ENCODE data around the gene SNX15. TPM values are rescaled to one million over a fixed set of nuclear protein-coding genes. Genes with fewer than 3 reads are reported as not detected.
"Not testable (repeated sequence)": the region's sequence is repeated elsewhere in the genome, so short reads cannot be mapped to it uniquely, and the experiment has no call there.

The SNX15 gene
- total RNA-seq, 1 donor from 2014 or later, result 10.7 TPM

DNA sequence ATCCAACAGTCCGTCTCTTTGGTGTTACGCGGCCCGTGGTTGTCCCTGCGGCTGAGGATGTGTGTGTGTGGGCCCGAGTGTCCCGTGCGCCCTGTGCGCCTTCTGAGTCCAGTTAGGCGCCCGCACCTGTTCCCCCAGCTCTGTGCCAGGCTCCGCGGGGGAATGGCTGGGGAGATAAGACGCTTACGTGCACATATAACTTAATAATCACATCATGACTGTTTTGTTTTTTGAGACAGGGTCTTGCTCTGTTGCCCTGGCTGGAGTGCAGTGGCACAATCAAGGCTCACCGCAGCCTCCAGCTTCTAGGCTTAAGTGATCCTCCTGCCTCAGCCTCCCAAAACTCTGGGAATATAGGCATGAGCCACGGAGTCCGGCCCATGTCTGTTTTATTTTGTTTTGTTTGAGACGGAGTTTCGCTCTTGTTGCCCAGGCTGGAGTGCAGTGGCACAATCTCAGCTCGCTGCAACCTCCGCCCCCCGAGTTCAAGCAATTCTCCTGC is 12.5 kb upstream of the SNX15 start:
- DNase-seq (ENCODE audit: low read depth in 2 of 2), result no peak

DNA sequence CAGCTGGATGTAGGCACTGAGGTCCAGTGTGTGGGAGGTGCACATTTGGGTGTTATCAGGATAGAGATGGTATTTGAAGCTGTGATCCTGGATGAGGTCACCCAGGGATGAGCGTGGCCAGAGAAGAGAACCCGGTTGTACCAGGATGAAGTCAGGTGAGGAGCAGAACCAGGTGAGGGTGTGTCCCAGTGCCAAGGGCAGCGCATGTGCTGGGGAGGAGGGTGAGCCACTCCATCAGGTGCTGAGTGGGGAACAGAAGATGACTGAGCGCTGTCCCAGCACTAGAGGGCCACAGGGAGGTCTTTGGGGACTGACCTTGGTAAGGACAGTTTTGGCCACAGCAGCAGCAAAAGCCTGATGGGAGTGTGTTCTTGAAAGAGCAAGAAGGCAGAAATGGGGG is 10.5 kb upstream of the SNX15 start:
- no peak for DNase-seq (ENCODE audit: low read depth in 2 of 2)

DNA sequence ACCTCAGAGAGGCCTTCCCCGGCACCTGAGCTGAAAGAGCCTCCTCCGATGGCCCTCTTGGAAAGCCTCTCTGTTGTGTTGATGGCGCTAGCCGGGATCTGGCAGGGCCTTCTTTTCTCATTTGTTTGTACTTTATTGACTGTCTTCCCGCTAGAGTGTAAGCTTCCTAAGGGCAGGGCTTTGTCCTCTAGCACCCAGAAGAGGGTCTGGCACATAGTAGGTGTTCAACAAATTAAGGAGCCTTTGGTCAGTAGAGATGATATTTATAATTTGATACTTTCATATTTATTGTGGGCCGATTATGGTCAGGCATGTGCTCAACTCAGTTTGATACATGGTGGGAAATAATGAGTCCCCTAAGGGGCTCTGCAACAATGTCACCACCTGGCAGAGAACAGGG is 9.3 kb upstream of the SNX15 start:
- no peak for DNase-seq (ENCODE audit: low read depth in 2 of 2)

DNA sequence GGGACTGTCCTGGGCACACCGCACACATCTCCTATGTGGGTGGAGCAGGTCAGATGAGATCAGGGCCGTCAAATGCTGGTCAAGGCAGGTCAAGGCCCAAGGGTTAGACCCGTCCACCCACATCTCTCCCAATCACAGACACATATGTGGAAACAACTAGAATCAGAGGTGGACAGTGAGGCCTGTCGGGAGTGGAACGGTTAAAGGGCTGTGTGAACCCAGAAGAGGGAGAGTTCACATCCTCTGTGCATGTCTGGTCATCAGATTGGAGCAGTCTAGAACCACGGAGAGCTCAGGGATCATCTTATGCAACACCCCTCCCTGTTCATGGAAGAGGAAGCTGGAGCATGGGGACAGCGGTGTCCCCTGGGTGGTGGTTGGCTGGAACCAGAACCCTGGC is 7.4 kb upstream of the SNX15 start:
- no peak for DNase-seq (ENCODE audit: low read depth in 2 of 2)

DNA sequence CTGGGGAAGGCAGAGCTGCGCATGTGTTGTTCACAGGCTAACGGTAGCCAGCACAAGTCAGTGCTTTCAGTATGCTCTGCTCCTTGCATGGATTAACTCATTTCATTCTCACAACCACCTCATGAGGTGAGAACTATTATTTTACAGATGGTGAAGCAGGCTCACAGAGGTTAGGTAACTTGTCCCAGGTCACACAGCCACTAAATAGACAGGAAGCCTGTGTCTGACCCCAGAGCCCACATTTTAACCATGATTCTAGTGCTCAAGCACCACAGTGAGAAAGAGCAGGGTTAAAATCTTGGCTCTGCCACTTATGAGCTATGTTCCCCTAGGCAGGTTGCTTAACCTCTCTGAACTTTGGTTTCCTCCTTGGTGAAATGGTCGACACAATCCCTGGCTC is 6.2 kb upstream of the SNX15 start:
- DNase-seq (ENCODE audit: low read depth in 2 of 2), result no peak

DNA sequence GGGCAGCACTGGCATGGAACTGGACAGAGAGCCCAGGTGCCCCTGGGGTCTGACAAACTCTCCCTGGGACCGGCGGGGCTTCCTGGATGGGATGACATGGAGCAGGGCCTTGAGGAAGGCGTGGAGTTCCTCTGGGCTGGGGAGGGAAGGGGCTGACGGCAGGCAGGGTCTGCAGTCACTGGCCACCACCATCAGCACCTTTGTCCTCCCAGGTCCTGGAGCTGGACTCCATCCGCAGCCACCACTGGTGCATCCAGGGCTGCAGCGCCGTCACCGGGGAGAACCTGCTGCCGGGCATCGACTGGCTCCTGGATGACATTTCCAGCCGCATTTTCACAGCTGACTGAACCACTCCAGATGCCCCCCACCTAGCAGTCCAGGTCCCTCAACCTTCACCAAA is 5.7 kb upstream of the SNX15 start:
- DNase-seq (ENCODE audit: low read depth in 2 of 2), result no peak

DNA sequence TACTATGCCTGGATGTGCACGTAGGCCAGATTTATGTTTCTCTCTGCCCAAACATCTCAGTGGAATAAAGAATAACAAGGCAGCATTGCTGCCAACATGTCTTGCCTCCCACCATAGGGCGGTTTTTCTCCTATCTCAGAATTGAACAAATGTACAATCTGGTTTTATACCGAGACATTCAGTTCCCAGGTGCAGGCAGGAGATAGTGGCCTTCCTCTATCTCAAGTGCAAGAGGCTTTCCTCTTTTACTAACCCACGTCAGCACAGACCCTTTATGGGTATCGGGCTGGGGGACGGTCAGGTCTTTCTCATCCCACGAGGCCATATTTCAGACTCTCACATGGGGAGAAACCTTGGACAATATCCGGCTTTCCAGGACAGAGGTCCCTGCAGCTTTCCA is 3.7 kb upstream of the SNX15 start:
- not testable (repeated sequence) for DNase-seq (ENCODE audit: low read depth in 2 of 2)

DNA sequence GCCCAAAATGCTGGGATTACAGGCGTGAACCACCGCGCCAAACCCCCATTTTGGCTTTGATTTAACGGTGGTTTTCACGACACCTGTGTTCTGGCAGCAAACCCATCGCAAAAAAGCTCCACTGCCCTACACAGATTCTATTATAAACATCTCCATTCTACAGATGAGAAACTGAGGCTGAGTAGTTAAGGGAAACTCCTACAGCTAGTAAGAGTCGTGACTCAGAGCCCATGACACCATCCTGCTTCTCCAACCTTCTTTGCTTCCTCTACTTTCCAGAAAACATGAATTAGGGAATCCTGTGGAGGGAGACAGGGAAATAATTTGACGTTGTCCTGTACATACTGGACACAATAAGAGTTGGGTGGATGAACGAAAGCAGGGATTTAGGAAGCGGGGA is 429 bp upstream of the SNX15 start:
- no peak for DNase-seq (ENCODE audit: low read depth in 2 of 2)

DNA sequence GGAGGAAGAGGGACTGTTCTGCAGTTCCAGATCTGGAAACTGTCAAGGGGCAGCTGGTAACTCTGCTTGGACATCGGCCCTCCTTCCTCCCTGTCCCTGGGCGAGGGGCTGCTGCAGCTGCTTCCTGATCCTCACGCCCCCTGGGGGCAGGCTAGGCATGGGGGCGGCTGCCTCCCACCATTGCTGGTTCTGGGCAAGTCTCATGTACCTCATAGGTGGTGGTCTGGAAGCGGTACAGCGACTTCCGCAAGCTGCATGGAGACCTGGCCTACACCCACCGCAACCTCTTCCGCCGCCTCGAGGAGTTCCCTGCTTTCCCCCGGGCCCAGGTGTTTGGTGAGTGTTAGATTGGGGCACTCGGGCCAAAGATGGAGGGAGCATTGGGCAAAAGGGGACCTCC is 5.0 kb downstream of the SNX15 start:
- DNase-seq (ENCODE audit: low read depth in 2 of 2), result no peak

DNA sequence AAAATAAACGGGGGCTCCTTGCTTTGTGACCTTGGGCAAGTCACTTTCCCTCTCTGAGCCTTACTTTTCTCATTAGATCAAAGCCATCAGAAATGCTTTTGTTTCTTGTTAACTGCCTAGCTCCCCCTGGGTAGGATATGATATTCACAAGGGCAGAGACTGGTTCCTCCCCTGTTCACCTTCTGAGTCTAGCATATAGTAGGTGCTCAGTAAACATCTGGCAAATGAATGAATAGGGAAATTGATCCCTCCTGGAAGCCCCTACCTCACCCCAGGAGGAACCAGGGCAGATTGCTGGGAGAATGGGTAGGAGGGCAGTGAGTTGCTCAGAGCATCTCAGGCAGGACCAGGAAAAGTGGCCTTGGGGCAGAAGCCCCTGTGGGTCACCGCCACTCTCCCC is 7.2 kb downstream of the SNX15 start:
- no peak for DNase-seq (ENCODE audit: low read depth in 2 of 2)

DNA sequence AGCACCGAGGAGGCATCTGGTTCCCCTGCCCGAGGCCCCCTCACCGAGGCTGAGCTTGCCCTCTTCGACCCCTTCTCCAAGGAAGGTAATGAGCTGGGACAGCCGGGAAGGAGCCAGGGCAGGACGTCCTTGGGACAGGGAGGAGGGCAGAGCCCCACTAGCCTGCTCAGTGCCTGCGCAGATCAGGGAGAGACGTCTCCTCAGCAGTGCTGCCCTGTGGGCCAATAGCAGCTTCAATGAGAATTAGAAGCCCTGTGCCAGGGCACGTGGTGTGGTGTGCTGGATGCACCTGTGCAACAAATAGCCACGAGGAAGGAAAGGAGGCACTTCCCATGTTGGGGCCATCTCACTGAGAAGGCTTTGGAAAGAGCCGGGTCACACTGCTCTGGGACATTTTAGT is 8.3 kb downstream of the SNX15 start:
- DNase-seq (ENCODE audit: low read depth in 2 of 2), result no peak

DNA sequence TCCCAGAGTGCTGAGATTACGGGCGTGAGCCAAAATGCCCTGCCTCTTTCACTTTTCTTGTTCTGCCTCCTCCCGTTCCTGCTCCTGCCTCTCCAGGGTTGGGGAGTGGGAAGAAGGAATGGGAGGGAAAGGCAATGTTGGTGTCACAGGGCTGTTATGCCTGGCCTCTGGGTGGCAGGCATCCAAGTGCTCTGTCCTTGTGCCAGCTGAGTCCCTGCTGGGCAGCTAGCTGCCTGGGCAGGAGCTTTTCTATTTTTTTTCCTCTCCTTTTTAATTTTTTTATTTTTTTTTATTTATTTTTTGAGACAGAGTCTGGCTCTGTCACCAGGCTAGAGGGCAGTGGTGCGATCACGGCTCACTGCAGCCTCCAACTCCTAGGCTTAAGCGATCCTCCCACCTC is 9.7 kb downstream of the SNX15 start:
- DNase-seq (ENCODE audit: low read depth in 2 of 2), result no peak

DNA sequence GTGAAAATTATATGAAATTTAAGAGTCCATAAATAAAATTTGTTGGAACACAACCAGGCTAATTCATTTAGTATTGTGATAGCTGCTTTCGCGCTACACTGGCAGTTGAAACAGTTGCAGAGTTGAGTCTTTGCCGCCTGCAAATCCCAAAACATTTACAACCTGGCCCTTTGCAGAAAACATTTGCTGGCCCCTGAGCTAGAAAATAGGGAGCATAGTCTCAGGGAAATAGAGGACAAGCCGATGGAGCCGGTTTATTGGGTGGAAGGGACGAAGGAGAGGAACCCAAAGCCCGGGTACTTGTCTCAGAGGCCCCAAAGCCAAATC is 13.2 kb downstream of the SNX15 start:
- DNase-seq (ENCODE audit: low read depth in 2 of 2), result no peak

DNA sequence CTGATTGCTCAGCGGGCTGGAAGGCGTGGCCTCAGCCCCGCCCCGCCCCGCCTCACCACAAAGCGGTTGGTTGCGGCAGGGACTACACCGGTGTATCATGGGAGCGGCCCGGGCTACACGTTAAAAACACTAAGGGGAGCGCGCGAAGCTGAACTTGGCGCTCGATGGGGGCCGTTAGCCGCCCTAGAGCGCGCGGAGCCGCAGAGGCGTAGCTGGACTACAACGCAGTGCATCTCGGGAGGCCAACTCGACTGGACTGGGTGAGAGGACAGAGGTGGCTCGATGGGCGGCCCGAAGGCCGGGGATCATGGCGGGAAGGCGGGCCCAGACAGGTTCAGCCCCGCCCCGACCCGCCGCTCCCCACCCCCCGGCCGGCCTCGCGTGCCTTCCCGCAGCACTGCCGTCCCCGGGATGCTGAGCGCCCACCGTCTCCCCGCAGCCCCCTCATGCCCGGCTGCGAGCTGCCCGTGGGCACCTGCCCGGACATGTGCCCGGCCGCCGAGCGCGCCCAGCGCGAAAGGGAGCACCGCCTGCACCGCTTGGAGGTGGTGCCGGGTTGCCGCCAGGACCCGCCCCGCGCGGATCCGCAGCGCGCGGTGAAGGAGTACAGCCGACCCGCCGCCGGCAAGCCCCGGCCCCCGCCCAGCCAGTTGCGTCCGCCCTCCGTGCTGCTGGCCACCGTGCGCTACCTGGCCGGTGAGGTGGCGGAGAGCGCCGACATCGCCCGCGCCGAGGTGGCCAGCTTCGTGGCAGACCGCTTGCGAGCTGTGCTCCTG is 13.8 kb downstream of the SNX15 start, which contains the start of gene SAC3D1:
Gene SAC3D1 (plus strand): TSS at position 364 of the 776 bp plus-strand sequence. CDS start 83 bp downstream, at position 447.
- peak; percentile 85 to 93 for DNase-seq (ENCODE audit: low read depth in 2 of 2)

DNA sequence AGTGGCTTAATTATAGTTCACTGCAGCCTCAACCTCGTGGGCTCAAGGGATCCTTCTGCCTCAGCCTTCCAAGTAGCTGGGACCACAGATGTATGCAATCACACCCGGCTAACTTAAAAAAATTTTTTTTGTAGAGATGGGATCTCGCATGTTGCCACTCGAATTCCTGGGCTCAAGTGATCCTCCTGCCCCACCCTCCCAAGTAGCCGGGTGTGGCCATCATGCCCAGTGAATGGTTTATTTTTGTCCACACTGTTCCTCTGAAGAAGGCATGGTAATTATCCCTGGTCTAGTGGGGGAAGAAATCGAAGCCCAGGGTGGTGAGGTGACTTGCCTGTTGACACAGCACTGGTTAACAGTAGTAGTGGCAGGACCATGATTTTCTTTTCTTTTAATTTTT is 15.7 kb downstream of the SNX15 start:
- no peak for DNase-seq (ENCODE audit: low read depth in 2 of 2)

DNA sequence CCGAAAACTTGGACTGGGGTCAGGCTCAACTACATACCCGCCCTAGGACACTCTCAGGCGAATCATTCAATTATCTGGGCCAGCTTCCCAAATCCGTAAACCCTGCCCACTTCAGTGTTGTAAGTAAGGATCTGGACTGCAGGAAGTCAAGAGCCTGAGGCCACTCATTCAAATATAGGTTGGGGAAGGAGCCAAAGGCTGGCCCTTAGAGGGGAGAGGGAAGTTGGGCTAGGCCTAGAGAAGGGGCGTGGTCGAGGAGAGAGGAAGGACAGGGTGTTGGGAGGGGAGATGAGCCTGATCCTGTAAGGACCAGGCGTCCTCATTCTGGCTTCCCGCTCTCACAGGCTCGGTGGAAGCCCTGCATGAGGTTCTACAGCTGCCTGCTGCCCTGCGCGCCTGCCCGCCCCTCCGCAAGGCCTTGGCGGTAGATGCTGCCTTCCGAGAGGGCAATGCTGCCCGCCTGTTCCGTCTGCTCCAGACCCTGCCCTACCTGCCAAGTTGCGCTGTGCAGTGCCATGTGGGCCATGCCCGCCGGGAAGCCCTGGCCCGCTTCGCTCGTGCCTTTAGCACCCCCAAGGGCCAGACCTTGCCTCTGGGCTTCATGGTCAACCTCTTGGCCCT is 16.8 kb downstream of the SNX15 start:
- DNase-seq (ENCODE audit: low read depth in 2 of 2), result no peak

DNA sequence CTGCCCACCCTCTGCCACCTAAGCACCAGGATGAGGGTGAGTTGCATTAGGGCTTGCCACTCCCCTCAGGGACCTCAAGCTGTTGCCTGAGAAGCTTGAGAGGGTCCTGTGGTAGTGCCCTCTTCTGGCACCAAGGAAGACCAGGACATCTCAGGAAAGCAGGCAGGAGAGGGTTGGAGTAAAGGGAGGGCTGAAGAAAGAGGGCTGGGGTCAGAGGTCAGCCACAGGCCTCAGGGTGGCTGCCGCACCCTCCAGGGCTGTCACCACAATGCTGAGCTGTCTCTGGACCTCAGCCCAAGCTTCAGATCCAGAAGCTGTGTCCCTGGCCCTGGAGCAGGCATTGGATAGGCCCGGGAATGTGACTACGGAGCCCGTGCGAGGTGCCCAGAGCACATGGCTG is 17.8 kb downstream of the SNX15 start:
- DNase-seq (ENCODE audit: low read depth in 2 of 2), result no peak

DNA sequence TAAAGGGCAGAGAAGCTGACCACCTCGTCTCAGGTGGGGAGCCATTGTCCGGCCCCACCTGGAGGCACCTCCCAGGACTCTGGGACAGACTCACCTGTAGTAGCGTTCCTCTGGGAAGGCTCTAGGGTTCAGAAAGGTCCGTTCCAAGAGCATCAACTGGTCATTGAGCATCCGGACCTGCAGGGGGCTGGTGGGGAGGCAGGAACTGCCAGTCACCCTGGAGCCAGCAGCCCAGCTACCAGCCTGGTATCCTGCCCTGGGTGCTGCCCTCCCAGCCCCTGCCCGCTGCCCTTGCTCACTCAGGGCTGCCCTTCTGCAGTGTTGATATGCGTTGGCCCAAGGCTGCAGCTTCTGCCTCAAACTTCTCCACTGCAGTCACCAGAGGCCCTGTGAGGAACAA is 18.5 kb downstream of the SNX15 start:
- no peak for DNase-seq (ENCODE audit: low read depth in 2 of 2)

DNA sequence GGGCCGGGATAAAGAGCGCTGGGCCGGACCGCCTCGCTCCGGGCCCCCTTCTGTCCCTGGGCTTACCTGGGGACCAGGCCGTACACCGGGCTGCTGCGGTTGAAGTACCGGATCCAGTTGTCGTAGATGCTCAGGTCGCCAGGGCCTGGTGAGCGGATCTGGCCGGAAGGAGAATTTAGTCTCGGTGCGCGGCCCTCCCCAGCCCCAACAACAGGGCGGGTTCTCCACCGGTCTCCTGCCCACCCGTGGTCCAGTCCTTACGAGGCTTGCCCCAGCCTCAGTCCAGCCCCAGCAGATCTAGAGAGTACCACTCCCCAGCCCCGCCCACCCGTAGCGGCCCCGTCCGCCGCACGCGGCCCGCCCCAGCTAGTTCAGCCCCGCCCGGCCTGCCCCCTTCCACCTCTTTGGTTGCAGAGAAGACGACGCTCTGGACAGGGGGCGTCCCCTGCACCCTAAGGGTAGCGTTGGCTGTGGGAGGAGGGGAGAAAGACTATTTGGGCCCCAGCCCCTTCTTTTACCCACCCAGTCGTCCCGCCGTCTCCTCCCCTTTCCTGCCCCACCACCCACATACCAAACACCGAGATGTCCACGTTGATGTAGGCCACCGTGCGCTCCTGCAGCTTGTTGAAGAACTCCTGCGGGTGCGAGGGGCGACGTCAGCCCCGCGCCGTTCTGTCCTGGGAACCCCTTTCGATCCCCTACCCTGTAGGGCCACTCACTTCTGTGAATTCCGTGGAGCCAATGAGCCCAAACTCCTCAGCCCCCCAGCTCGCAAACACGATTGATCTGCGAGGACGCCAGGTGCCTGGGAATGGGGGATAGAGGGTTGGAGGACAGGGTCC is 20.6 kb downstream of the SNX15 start:
- DNase-seq (ENCODE audit: low read depth in 2 of 2), result peak in 1 of 2 donors; percentile 6

DNA sequence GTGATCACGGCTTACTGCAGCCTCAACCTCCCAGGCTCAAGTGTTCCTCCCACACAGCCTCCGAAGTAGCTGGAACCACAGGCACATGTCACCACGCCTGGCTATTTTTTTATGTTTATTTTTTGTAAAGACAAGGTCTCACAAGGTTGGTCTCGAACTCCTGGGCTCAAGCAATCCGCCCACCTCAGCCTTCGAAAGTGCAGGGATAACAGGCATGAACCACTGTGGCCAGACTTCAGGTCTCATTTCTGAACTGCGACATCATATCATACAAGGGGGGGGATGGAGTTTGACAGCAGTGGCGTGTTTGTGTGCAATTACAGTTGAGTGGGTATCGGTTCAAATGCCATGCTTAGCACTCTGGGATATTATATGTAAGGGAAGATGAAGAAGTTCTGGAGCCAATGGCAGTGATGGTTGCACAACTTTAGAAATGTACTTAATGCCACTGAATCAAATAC is 24.2 kb downstream of the SNX15 start:
- no peak for DNase-seq (ENCODE audit: low read depth in 2 of 2)

DNA sequence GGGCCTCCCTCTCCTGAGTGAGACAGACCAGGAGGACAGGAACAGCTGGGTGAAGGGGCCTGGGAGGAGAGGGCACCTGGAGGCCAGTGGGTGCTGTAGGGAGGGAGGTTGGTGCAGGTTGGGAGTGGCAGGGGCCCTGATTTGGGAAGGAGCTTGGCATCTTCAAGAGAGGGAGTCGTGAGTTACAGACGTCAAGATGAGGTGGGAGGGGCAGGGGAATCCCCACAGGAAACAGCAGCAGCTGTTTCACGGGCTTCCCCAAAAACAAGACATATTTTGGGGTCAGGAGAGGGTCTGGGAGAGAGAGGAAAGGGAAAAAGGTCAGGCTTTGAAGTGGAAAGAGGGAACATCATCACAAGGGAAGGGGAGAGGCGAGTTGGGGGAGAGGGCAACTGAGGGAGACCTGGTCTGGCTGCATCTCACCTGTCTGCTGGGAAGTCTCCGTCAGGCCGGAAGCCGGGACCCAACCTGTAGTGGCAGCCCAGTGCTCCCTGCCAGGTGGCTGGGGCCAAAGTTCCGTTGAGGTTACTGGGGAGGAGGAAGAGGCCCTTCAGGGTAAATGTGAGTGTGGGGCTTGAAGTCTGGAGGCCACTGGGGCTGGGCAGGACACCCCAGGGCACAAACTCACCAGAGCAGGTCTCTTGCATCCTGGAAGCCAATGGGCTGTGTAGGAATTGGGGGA is 26.7 kb downstream of the SNX15 start:
- DNase-seq (ENCODE audit: low read depth in 2 of 2), result no peak

DNA sequence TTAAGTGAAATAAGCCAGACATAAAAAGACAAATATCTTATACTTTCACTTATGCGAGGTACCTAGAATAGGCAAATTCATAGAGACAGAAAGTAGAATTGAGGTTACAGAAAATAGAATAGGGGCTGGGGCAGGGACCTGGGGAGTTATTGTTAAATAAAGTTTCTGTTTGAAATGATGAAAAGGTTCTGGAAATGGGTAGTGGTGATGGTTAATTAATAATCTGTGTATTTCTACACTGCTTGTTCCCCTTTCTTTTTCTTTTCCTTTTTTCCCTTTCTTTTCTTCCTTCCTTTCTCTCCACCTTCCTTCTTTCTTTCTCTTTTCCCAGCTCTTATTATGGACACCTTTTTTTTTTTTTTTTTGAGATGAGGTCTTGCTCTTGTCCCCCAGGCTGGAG is 28.3 kb downstream of the SNX15 start:
- no peak for DNase-seq (ENCODE audit: low read depth in 2 of 2)
